Karpas-422 (cell line): ENCODE results near the gene GGT1. TPM values are rescaled to one million over a fixed set of nuclear protein-coding genes. Genes with fewer than 3 reads are reported as not detected.

Source experiments
- DNase-seq: peaks from one replicate; pipeline ENCODE4 v3.0.0-alpha.2; 2015
- H2AFZ ChIP-seq: fragments of 200-600 bp; sonication (generic); 2 replicates; pipeline ENCODE4 v1.6.1; 2014; ENCODE audit warnings: antibody characterized with exemption, low read length, mixed read lengths
- H3K27ac ChIP-seq: fragments of 200-600 bp; sonication (generic); 2 replicates; pipeline ENCODE4 v1.5.1; 2014; ENCODE audit warnings: mild to moderate bottlenecking, low read length, moderate library complexity
- H3K27me3 ChIP-seq: fragments of 200-600 bp; sonication (generic); 2 replicates; pipeline ENCODE4 v1.6.1; 2014; ENCODE audit warnings: low read length, mixed read lengths
- H3K36me3 ChIP-seq: fragments of 200-600 bp; sonication (generic); 2 replicates; pipeline ENCODE4 v1.6.1; 2014; ENCODE audit warnings: low read length, mixed read lengths; ENCODE audit not compliant: insufficient read depth
- H3K4me1 ChIP-seq: fragments of 200-600 bp; sonication (generic); 2 replicates; pipeline ENCODE4 v1.6.1; 2014; ENCODE audit warnings: mild to moderate bottlenecking, low read length, mixed read lengths
- H3K4me2 ChIP-seq: fragments of 200-600 bp; sonication (generic); 2 replicates; pipeline ENCODE4 v1.6.1; 2014; ENCODE audit warnings: low read length, low read depth, mild to moderate bottlenecking; ENCODE audit not compliant: poor library complexity, severe bottlenecking
- H3K4me3 ChIP-seq: fragments of 200-600 bp; sonication (generic); 2 replicates; pipeline ENCODE4 v1.5.1; 2014; ENCODE audit warnings: mild to moderate bottlenecking, antibody characterized with exemption, low read length, mixed read lengths
- H3K79me2 ChIP-seq: fragments of 200-600 bp; sonication (generic); 2 replicates; pipeline ENCODE4 v1.6.1; 2014; ENCODE audit warnings: mild to moderate bottlenecking, low read length, mixed read lengths
- H3K9ac ChIP-seq: fragments of 200-600 bp; sonication (generic); 2 replicates; pipeline ENCODE4 v1.6.0; 2014; ENCODE audit warnings: low read length
- H3K9me2 ChIP-seq: fragments of 200-600 bp; sonication (generic), shearing (Covaris generic); replicated peaks from 2 replicates; pipeline ENCODE4 v1.6.0; 2014; ENCODE audit warnings: mild to moderate bottlenecking, low read length, moderate library complexity; ENCODE audit not compliant: insufficient read depth
- H3K9me3 ChIP-seq: fragments of 300-700, 200-600 bp; sonication (generic); 2 replicates; pipeline ENCODE4 v1.6.1; 2014; ENCODE audit warnings: low read length, mixed read lengths
- H4K20me1 ChIP-seq: fragments of 200-600 bp; sonication (generic); 2 replicates; pipeline ENCODE4 v1.6.1; 2014; ENCODE audit warnings: mild to moderate bottlenecking, antibody characterized with exemption, low read length, low read depth; ENCODE audit not compliant: insufficient read depth
- total RNA-seq: library from RNA; depleted of rRNA; stranded (reverse); fragments of >200 nt; shearing (Covaris generic); gene quantifications from 2 replicates; pipeline ENCODE4 v1.2.3, GENCODE V29; 2014; ENCODE audit warnings: low replicate concordance

The GGT1 gene
- total RNA-seq, 1 experiment from 2014 or later = 28.6 TPM

DNA sequence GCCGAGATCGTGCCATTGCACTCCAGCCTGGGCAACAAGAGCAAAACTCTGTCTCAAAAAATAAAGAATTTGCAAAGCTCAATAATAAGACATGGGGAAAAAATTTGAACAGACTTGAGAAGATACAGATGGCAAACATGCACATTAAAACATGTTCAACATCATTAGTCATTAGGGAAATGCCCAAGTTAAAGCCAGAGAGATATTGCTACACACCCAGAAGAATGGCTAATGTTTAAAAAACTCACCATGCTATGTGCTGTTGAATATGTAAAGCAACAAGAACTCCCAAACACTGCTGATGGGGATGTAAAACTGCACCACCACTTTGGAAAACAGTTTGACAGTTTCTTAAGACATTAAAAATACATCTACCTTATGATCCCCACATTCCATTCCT, 22.7 kb upstream of the GGT1 start:
- Histone ChIP-seq H3K4me2 (no peak overlapping the region), H3K4me1 (no peaks in the 10 kb centered on the region), H3K27ac (no peak overlapping the region), H3K9me2 (no peaks in the 10 kb centered on the region), H3K9ac (no peak overlapping the region), H3K36me3 (no peaks in the 10 kb centered on the region), H3K4me3 (no peak overlapping the region), H4K20me1 (no peaks in the 10 kb centered on the region), H3K9me3 (no peaks in the 10 kb centered on the region), H2AFZ (no peak overlapping the region), H3K79me2 (no peaks in the 10 kb centered on the region), H3K27me3 (no peaks in the 10 kb centered on the region)
- no peak for DNase-seq

DNA sequence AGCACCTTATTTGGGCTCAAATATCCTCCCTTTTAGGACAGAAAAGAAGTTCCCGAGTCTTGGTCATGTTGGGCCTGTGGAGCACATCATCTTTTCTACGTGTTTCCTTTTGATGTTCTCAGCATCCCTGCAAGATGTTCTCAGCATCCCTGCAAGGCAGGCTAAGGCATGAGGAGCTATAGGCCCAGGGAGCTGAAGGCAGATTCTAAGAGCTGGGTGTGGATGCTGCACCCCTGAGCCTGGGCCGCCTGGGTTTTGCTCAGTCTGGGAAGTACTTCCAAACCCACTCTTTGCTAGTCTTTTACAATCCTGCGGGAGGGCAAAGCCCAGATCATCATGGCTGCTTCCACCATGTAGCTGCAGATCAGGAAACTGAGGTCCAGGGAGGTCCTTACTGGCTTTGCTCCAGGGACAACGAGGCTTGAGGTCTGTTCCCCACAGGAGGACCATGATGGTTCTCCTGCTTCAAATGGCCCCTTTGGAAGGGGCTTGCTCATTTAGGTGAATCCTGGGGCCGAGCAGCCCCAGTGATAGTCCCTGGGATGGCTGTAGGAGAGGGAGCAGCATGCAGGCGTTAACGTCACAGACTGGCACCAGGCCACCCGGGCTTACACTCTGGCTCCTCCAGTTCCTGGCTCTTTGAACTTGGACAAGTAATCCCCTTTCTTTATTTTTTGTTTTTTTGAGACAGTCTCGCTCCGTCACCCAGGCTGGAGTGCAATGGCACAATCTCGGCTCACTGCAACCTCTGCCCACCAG, 20.8 kb upstream of the GGT1 start:
- Histone ChIP-seq H4K20me1 (no peaks in the 10 kb centered on the region), H3K27me3 (no peaks in the 10 kb centered on the region), H3K9me2 (no peaks in the 10 kb centered on the region), H3K4me1 (no peaks in the 10 kb centered on the region), H3K79me2 (no peaks in the 10 kb centered on the region), H3K4me2 (no peak overlapping the region), H3K9ac (no peak overlapping the region), H3K27ac (no peak overlapping the region), H3K9me3 (no peaks in the 10 kb centered on the region), H3K4me3 (no peak overlapping the region), H2AFZ (no peak overlapping the region), H3K36me3 (no peaks in the 10 kb centered on the region)
- no peak for DNase-seq

GRCh38 chr22:24583221-24584165, 19.5 kb upstream of the GGT1 start:
- Histone ChIP-seq H3K27me3 (no peaks in the 10 kb centered on the region), H3K4me1 (no peaks in the 10 kb centered on the region), H3K27ac (no peak overlapping the region), H4K20me1 (no peaks in the 10 kb centered on the region), H3K4me3 (no peak overlapping the region), H3K4me2 (no peak overlapping the region), H3K9me3 (no peaks in the 10 kb centered on the region), H3K36me3 (no peaks in the 10 kb centered on the region), H3K9me2 (no peaks in the 10 kb centered on the region), H2AFZ (no peak overlapping the region), H3K79me2 (no peaks in the 10 kb centered on the region), H3K9ac (no peak overlapping the region)
- no peak for DNase-seq

DNA sequence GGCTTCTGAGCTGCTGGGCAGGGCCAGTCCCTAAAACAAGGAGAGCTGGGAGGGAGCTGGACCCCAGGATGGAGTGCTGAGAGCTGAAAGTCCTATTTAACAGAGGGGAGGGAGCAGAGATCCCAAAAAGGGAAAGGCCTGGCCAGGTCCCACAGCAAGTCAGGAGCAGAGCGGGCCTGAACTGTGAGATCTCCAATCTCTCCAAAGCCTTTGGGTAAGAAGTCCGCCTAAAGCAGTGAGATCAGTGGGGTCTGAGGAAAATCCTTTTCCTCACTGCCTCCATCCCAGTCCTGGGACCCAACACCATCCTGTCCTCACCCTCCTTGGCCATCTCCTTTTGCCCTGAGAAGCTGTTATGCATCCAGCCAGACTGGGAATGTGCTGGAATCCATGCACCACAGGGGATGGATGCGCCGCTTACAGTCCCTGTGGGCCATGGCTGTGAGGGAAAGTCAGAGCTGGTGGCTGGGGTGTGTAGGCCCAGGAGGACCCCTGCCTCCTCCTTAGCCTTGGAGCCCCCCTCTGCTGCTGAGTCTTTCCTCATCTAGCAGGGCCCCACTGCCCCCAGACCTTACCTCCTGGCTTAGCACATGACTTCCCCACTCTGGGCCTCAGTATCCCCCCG, 18.7 kb upstream of the GGT1 start:
- Histone ChIP-seq H3K27ac (no peak overlapping the region), H4K20me1 (no peaks in the 10 kb centered on the region), H3K4me3 (no peak overlapping the region), H3K9ac (no peak overlapping the region), H3K27me3 (no peaks in the 10 kb centered on the region), H2AFZ (no peak overlapping the region), H3K9me3 (no peaks in the 10 kb centered on the region), H3K9me2 (no peaks in the 10 kb centered on the region), H3K4me2 (no peak overlapping the region), H3K36me3 (no peaks in the 10 kb centered on the region), H3K4me1 (no peaks in the 10 kb centered on the region), H3K79me2 (no peaks in the 10 kb centered on the region)
- DNase-seq = no peak

DNA sequence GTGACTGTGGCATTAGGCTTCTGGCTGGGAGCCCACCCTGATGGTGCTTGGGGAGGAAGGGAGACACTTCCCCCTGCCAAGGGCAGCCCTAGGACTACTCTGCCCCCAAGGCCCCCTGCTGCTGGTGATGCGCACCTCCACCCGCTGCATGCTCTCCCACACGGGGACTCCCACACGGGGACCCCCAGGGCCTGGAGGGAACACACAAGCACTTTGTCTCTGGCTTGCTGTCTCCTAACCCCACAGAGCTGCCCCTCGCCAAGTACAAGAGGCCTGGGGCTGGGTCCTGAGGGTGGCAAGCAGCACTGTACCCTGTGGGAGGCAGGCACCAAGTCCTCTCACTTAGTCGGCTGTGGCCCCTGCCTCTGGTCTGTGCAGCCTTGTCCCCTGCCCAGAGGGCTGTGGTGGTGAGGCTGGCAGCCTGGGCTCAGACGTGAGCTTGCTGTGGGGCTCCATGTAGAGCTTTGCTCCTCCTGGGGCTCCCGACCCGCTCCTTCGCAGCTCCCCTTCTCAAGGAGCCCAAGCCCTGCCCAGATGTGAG, 18.1 kb upstream of the GGT1 start:
- Histone ChIP-seq H2AFZ (no peak overlapping the region), H3K9ac (no peak overlapping the region), H3K27ac (no peak overlapping the region), H4K20me1 (no peaks in the 10 kb centered on the region), H3K9me2 (no peaks in the 10 kb centered on the region), H3K79me2 (no peaks in the 10 kb centered on the region), H3K4me1 (no peaks in the 10 kb centered on the region), H3K4me3 (no peak overlapping the region), H3K9me3 (no peaks in the 10 kb centered on the region), H3K36me3 (no peaks in the 10 kb centered on the region), H3K4me2 (no peak overlapping the region), H3K27me3 (no peaks in the 10 kb centered on the region)
- DNase-seq = no peak

- Histone ChIP-seq H4K20me1 (no peaks in the 10 kb centered on the region), H3K36me3 (no peaks in the 10 kb centered on the region), H3K27ac (no peak overlapping the region), H3K9me3 (no peaks in the 10 kb centered on the region), H3K9me2 (no peaks in the 10 kb centered on the region), H3K4me1 (no peaks in the 10 kb centered on the region), H2AFZ (no peak overlapping the region), H3K4me2 (no peak overlapping the region), H3K4me3 (no peak overlapping the region), H3K9ac (no peak overlapping the region), H3K79me2 (no peaks in the 10 kb centered on the region), H3K27me3 (no peaks in the 10 kb centered on the region)
- DNase-seq = no peak
Observed at GRCh38 chr22:24585461-24585860, 17.5 kb upstream of the GGT1 start.

DNA sequence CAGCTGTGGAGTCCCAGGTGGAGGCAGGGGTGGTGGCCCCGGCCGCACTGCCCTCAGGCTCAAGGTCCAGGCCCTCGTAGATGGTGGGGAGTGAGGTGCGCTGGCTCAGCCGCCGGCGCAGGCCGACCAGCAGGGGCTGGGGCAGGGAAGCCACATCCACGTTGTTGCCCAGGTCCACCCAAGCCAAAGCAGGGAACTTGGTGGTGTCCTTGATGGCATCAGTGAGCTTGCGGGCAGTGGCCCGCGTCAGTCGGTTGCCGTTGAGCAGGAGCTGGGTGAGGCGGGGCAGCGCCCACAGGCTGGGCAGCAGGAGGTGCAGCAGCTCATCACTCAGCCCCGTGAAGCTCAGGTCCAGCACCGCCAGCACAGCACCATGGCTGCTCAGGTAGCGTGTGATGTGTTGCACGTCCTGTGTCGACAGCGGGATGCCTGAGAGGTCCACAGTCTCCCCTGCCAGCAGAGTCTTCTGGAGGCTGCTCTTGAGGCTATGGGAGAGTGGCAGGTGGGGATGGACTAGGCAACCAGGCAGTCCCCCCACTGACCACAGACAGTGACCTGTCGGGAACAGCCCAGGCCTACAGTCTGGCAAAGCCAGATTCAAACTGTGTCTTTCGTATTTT, 17.0 kb upstream of the GGT1 start:
- Histone ChIP-seq H3K9ac (no peak overlapping the region), H3K9me3 (no peaks in the 10 kb centered on the region), H3K79me2 (no peaks in the 10 kb centered on the region), H3K27ac (no peak overlapping the region), H2AFZ (no peak overlapping the region), H3K27me3 (no peaks in the 10 kb centered on the region), H3K4me2 (no peak overlapping the region), H3K4me3 (no peak overlapping the region), H3K9me2 (no peaks in the 10 kb centered on the region), H4K20me1 (no peaks in the 10 kb centered on the region), H3K36me3 (no peaks in the 10 kb centered on the region), H3K4me1 (no peaks in the 10 kb centered on the region)
- no peak for DNase-seq
